Kidney tubule cell (primary cell): ENCODE results near the gene ITPRIP.

Source experiments
- DNase-seq: peaks from one replicate; pipeline ENCODE4 v3.0.0-alpha.2; 2018; ENCODE audit warnings: low spot score

The ITPRIP gene, protein sequence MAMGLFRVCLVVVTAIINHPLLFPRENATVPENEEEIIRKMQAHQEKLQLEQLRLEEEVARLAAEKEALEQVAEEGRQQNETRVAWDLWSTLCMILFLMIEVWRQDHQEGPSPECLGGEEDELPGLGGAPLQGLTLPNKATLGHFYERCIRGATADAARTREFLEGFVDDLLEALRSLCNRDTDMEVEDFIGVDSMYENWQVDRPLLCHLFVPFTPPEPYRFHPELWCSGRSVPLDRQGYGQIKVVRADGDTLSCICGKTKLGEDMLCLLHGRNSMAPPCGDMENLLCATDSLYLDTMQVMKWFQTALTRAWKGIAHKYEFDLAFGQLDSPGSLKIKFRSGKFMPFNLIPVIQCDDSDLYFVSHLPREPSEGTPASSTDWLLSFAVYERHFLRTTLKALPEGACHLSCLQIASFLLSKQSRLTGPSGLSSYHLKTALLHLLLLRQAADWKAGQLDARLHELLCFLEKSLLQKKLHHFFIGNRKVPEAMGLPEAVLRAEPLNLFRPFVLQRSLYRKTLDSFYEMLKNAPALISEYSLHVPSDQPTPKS

DNA sequence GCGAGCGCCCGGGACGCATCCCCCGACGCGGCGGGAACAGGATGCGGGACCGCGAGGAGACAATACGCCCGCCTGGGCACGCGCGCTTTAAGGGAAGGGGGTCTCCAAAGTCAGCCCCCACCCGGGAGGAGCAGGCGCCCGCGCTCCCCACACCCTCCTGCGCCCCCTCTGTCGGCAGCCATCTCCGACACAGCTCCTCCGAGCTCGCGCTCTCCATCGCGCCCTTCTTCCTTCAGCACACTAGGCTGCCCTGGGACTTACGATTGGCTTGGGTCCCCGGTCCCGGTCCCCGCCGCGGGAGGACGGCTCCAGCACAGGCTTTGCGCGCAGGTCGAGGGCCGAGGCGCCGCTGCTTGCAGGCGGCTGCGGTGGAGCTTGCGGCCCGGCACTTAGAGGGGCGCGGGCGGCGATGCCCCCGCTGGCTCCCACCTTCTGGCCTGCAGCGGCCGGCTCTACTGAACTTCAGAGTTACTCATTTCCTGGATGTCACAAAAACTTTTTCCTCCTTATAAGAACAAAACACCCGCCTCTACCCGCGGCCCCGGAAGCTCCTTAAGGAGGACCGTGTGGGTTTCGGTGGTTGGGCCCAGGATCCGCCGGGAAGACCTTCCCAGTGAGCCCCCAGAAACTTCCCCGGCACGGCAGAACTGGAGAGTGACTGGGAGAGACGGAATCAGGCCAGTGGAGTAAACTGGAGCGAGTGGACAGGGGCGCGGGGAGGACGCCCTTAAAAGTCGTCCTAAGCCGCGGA is at the start of gene ITPRIP:
Gene ITPRIP, minus strand, starts transcription at position 481 of the 751 bp plus-strand sequence. CDS start 22,414 bp downstream, outside the sequence.
- DNase-seq: peak; percentile 88

GRCh38 chr10:104387130-104387888 is 49.0 kb upstream of the ITPRIP start:
- peak; percentile 39 for DNase-seq

- no peak for DNase-seq
Measured at GRCh38 chr10:104380336-104380735, 42.1 kb upstream of the ITPRIP start.

DNA sequence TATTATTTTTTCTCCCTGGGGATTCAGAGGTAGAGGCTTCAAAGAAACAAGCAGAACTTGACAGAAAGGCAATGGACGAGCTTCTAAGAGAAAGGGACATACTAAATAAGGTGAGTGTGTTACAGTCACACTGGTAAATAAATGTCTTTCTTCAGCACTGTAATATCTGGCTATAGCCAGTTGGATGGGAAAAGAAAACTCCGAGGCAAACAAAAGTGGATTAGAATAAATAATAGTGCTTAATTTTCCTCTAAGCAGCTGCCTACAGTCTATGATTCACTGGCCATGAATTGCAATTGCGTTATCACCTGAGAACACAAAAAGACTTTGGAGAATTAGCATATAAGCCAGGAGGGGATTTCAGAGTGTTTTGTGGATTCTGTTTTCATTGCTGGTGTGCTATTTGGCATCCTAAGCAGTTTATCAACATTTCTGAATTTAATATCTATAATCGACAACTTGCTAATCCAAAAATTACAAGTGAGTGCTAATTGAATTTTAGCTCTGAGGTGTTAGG is 38.6 kb upstream of the ITPRIP start:
- DNase-seq: no peak

DNA sequence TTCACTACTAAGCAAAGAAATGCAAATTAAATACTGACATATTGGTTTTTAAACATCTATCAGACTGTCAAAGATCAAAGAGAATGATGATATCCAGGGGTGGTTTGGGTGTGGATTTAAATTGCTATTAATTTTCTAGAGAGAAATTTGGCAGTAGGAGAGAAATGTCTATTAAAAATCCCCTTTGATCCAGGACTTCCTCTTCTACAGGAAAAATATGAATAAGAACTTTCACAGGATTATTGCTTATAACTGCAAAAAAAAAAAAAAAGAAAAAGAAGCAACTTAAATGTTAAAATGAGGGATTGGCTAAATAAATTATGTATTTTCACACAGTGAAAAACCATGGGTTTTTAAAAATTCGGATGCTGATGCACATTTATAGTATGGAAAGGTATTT is 36.3 kb upstream of the ITPRIP start:
- DNase-seq: no peak

- no peak for DNase-seq
Measured at GRCh38 chr10:104371753-104372152, 33.5 kb upstream of the ITPRIP start.

- no peak for DNase-seq
Measured at GRCh38 chr10:104368381-104368780, 30.1 kb upstream of the ITPRIP start.

DNA sequence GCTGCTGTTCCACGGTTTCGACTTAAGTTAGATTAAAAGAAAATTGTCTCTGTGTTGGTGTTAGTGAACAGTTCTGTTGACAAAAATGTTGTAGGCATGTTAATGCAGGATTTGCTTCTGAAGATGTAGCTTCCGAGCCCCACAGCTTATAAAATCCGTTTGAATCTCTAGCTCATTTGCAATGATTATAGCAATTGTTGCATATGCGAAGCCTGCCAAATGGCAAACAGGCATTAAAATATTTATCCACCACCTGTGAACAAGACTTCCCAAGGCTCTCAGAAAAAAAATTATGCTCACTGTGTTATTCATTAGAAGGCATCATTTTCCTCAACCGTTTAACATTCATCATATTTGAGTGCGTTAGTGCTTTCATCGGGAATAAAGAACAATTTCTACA is 29.6 kb upstream of the ITPRIP start:
- no peak for DNase-seq

DNA sequence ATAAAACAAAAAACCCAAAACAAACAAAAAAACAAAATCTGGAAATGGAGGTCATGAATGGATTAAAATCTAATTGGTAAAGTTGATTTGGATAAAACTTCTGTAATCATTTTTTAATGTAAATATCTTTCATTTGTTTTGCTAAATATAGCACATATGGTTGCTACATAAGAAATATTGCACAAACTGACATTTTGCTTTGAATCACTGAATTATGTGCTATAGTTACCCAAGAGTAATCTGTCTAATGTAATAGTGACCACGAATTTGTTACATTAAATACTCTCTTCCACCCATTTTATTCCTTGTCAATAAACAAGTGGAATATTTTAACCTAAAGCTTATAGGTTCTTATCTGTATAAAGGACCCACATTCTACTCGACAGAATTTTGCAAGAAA is 21.5 kb upstream of the ITPRIP start:
- DNase-seq: no peak

DNA sequence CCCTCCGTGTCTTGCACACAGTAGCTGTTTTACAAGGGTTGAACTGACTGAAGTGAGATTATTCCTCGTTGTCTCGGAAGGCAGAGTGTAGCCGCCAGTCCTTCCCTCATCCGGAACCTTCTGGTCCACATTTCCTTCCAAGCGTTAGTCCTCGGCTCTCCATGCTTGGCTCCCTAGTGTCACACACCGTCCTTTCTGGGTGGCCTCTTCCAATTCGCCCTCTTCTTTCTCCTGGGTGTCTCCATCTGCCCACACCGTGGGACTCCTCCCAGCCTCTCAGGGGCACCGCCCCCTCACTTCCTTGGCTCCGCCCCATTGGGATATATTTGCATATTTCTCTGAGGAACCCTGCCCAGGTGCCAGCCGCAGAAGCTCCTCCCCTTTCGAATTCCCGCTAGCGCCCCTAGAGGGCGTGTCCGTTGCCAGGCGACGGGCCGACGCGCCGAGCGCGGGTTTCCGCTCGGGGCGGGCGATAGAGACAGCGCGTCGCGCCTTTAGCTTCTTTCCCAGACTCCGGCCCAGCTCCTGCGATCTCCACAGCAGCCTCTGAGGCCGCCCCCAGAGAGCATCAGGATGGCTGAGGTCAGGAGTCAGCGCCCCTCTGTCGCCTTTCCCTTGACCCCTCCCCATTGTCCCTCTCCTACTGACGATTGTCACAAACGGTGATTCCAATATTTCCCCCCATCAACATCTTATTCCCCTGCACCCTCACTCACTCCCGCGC is 15.2 kb upstream of the ITPRIP start, which contains the start of gene CFAP58:
Gene CFAP58, plus strand, starts transcription at position 509 of the 724 bp plus-strand sequence. Its CDS starts 65 bp downstream, at position 574.
- DNase-seq: peak; percentile 91

DNA sequence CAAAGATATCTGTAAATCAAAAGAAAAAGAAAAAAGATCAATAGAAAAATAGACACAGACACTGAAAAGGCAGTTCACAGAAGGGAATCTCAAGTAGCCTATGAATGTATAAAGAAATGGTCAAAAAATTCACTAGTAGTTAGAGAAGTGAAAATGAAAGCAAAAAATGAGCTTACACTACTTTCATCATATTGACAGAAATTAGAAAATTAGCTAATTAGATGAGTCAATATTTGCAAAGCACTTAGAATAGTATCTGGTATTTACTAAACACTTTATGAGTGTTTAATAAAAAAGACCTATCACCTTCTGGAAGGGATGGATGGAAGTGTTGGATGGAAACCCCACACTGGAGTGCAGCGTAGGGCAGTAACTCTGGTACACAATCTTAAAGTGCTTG is 13.7 kb upstream of the ITPRIP start:
- DNase-seq: no peak

DNA sequence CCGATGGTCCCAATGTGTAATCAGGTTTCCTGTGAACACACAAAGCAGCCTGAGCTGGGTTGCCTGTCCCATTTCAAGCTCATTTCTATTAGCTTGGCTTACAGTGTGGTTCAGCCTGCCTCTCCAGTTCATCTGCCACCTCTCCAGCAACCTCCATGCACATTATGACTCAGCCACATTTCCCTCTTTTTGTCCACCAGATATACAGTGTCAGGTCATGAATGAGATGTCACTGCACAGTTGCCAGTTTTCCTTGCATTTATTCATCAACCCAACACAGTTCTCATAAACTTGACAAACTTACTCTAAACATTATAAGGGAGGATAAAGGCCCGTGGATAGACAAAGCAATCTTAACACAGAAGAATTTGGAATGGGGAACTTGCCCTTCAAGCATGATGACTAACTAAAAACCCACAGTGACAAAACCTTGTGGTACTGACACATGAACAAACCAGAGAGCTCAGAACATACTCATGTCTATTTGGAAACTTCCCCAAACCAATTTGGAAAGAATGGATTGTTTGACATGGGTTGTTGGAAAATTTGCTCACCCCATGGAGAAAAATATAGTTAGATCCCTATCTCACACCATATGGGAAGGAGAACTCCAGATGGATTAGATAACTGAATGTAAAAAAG is 12.9 kb upstream of the ITPRIP start:
- peak; percentile 69 for DNase-seq

DNA sequence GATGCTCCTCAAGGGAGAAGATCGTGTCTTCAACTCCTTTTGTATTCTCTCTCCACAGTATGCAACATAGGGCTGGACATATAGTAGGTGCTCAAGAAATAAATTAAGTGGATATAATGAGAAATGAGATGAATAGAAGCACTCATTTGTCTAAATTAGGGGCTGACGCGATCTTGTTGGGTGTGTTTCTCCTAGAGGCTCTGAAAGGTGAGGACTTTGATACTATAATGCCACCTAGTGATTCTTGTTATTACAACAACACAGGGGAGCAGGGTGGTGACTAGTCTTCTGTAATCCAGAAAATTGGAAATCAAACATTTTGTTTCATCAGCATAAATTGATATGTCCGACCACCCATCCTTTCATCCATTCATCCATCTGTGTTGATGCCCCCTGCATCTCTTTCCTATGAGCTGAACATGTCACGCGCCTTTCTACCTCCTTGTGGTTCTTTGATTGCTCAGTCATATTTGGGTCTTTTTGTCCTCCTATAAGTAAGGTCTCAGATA is 11.9 kb upstream of the ITPRIP start:
- DNase-seq: peak; percentile 68

GRCh38 chr10:104349623-104350126 is 11.4 kb upstream of the ITPRIP start:
- DNase-seq: peak; percentile 82

DNA sequence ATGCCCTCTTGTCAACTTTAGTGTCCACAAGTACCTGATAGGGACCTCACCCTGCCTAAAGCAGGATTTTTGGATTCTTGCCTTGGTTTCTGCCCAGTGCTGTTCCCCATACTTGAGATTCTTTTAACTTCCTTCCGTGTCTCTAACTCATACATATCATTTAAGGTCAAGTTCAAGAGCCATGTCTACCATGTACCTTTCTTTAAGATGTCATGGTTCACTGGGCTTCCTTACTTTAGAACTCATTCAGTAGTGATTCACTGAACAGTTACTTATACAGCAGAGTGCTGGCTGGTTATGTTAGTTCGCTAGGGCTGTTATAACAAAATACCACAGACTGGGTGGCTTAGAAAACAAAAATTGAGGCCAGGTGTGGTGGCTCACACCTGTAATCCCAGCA is 10.3 kb upstream of the ITPRIP start:
- DNase-seq: peak; percentile 52

- DNase-seq: no peak
Measured at GRCh38 chr10:104347295-104348045, 9.2 kb upstream of the ITPRIP start.

GRCh38 chr10:104345941-104346340 is 7.7 kb upstream of the ITPRIP start:
- no peak for DNase-seq

GRCh38 chr10:104345515-104345914 is 7.2 kb upstream of the ITPRIP start:
- no peak for DNase-seq

DNA sequence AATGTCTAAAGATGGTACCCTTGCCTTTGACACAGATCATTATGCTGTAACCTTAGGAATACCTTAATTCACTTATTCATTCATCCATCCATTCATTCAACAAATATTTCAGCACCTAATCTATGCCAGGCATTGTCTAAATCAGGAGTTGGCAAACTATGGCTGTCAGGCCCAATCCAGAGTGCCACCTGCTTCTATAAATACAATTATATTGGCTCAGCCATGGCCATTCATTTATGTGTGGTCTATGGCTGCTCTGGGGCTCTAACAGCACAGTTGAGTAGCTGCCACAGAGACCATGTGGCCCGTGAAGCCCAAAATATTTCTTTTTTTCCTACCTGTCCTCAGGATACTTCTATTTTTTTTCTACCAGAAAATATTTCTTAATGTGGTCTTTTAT is 6.0 kb upstream of the ITPRIP start:
- no peak for DNase-seq
